H1 (cell line): ENCODE results near the gene MACROD1. TPM values are rescaled to one million over a fixed set of nuclear protein-coding genes. Genes with fewer than 3 reads are reported as not detected.

ENCODE experiments used
- CTCF ChIA-PET: fragments of 300-600 bp; sonication (Branson Sonifier 250); formaldehyde crosslinking; loops from one replicate; lab custom pipeline; 2021; ENCODE audit not compliant: partially characterized antibody; lab: Charles Lee
- POLR2A ChIA-PET: fragments of 300-600 bp; sonication (Branson Sonifier 250); formaldehyde crosslinking; loops from one replicate; lab custom pipeline; 2021; ENCODE audit warnings: inconsistent platforms; ENCODE audit not compliant: partially characterized antibody; lab: Charles Lee
- DNase-seq, 2 experiments: peaks; one replicate each; pipeline versions ENCODE4 v3.0.0 to v3.0.0-alpha.2; 2010 to 2022; ENCODE audit warnings: low spot score in 2 of 2, low read depth in 1 of 2, mixed read lengths in 1 of 2
- FAIRE-seq: peaks from 2 replicates; lab custom pipeline; 2011; peaks lifted over from hg19 to GRCh38; lab: Jason Lieb, UNC
- H2AFZ ChIP-seq: 2 replicates; pipeline ENCODE4 v1.8.1; 2012; ENCODE audit warnings: low read length, inconsistent platforms
- H2AK5ac ChIP-seq: 2 replicates; pipeline ENCODE4 v1.6.1; 2013; ENCODE audit warnings: low read depth, low read length
- H2BK120ac ChIP-seq: replicated peaks from 2 replicates; pipeline ENCODE3; 2013; ENCODE audit warnings: low read depth, low read length, inconsistent platforms
- H2BK12ac ChIP-seq: 2 replicates; pipeline ENCODE4 v1.6.1; 2013; ENCODE audit warnings: low read depth, low read length
- H2BK15ac ChIP-seq: 2 replicates; pipeline ENCODE4 v1.6.1; 2013; ENCODE audit warnings: low read length
- H2BK20ac ChIP-seq: 2 replicates; pipeline ENCODE4 v1.6.1; 2013; ENCODE audit warnings: low read length
- H2BK5ac ChIP-seq: 2 replicates; pipeline ENCODE4 v1.6.1; 2013; ENCODE audit warnings: low read depth, low read length
- H3K14ac ChIP-seq: 2 replicates; pipeline ENCODE4 v1.6.1; 2013; ENCODE audit warnings: inconsistent platforms; ENCODE audit not compliant: insufficient read length
- H3K18ac ChIP-seq: 2 replicates; pipeline ENCODE4 v1.6.1; 2013; ENCODE audit warnings: low read length; ENCODE audit errors: extremely low read depth
- H3K23ac ChIP-seq: 2 replicates; pipeline ENCODE4 v1.6.1; 2013; ENCODE audit warnings: inconsistent platforms; ENCODE audit not compliant: insufficient read length
- H3K23me2 ChIP-seq: 2 replicates; pipeline ENCODE4 v1.6.1; 2013; ENCODE audit warnings: low read depth, low read length
- H3K27ac ChIP-seq: 2 replicates; pipeline ENCODE4 v1.6.1; 2011; ENCODE audit warnings: low read depth, low read length, inconsistent platforms
- H3K27me3 ChIP-seq, 4 experiments: replicated peaks in 1 of 4; 1 replicate in 1 of 4; 2 replicates in 3 of 4; pipeline versions ENCODE4 v1.6.1 to v1.8.1; 2011 to 2013; ENCODE audit warnings: low read length in 3 of 4, mild to moderate bottlenecking in 3 of 4, inconsistent platforms in 2 of 4, mixed read lengths in 2 of 4, moderate library complexity in 1 of 4; ENCODE audit not compliant: control insufficient read depth in 3 of 4, insufficient read depth in 3 of 4; ENCODE audit errors: extremely low read depth in 1 of 4
- H3K36me3 ChIP-seq, 4 experiments: 2 replicates each; pipeline versions ENCODE4 v1.6.1 to v1.8.1; 2011 to 2013; ENCODE audit warnings: mild to moderate bottlenecking in 4 of 4, low read length in 3 of 4, moderate library complexity in 2 of 4, control low read depth in 1 of 4, inconsistent platforms in 1 of 4; ENCODE audit not compliant: insufficient read depth in 4 of 4, control insufficient read depth in 2 of 4
- H3K4ac ChIP-seq: replicated peaks from 2 replicates; pipeline ENCODE3; 2013; ENCODE audit warnings: low read length, low read depth, mixed read lengths, inconsistent platforms; ENCODE audit not compliant: insufficient read length
- H3K4me1 ChIP-seq, 4 experiments: replicated peaks in 1 of 4; 1 replicate in 1 of 4; 2 replicates in 3 of 4; pipeline versions ENCODE4 v1.6.1 to v1.8.1; 2011 to 2013; ENCODE audit warnings: low read length in 3 of 4, inconsistent platforms in 2 of 4, mixed read lengths in 1 of 4; ENCODE audit not compliant: insufficient read depth in 4 of 4, control insufficient read depth in 3 of 4
- H3K4me2 ChIP-seq, 2 experiments: 2 replicates each; pipeline versions ENCODE4 v1.6.1 to v1.8.1; 2011 to 2013; ENCODE audit warnings: low read depth in 2 of 2, low read length in 2 of 2, control low read depth in 1 of 2, inconsistent platforms in 1 of 2, mild to moderate bottlenecking in 1 of 2; ENCODE audit not compliant: insufficient read depth in 1 of 2
- H3K4me3 ChIP-seq, 4 experiments: fragments of 200-600, 300-600 bp in 1 of 4; sonication (generic), shearing (Covaris generic), sonication (Bioruptor Twin) in 1 of 4; 2 replicates each; pipeline versions ENCODE4 v1.5.1 to v1.8.1; 2011 to 2016; ENCODE audit warnings: low read length in 4 of 4, low read depth in 3 of 4, control low read depth in 2 of 4, inconsistent platforms in 2 of 4, mild to moderate bottlenecking in 2 of 4, mixed read lengths in 1 of 4, moderate library complexity in 1 of 4; ENCODE audit not compliant: insufficient read depth in 2 of 4; ENCODE audit errors: extremely low read depth in 1 of 4
- H3K56ac ChIP-seq: replicated peaks from 2 replicates; pipeline ENCODE3; 2013; ENCODE audit warnings: low read depth, mild to moderate bottlenecking, mixed read lengths, low read length, inconsistent platforms; ENCODE audit not compliant: insufficient read length
- H3K79me1 ChIP-seq: 2 replicates; pipeline ENCODE4 v1.6.1; 2013; ENCODE audit warnings: low read depth, low read length, control low read depth
- H3K79me2 ChIP-seq, 2 experiments: 2 replicates each; pipeline versions ENCODE4 v1.6.1 to v1.8.1; 2012 to 2013; ENCODE audit warnings: low read length in 2 of 2, mild to moderate bottlenecking in 2 of 2, inconsistent platforms in 1 of 2; ENCODE audit not compliant: insufficient read depth in 2 of 2, control insufficient read depth in 1 of 2
- H3K9ac ChIP-seq, 4 experiments: replicated peaks in 1 of 4; 1 replicate in 1 of 4; 2 replicates in 3 of 4; pipeline versions ENCODE4 v1.6.1 to v1.8.1; 2011 to 2013; ENCODE audit warnings: low read depth in 3 of 4, low read length in 3 of 4, control low read depth in 2 of 4, mild to moderate bottlenecking in 2 of 4, moderate library complexity in 2 of 4, inconsistent platforms in 1 of 4; ENCODE audit errors: extremely low read depth in 1 of 4
- H3K9me3 ChIP-seq, 2 experiments: 2 replicates each; pipeline versions ENCODE4 v1.6.1 to v1.8.1; 2012 to 2013; ENCODE audit warnings: mild to moderate bottlenecking in 2 of 2, moderate library complexity in 2 of 2, control low read depth in 1 of 2, inconsistent platforms in 1 of 2, low read depth in 1 of 2, low read length in 1 of 2, mixed read lengths in 1 of 2; ENCODE audit not compliant: insufficient read depth in 2 of 2
- H4K20me1 ChIP-seq, 2 experiments: replicated peaks in 1 of 2; 2 replicates each; pipeline versions ENCODE3 to v1.8.1; 2011 to 2013; ENCODE audit warnings: inconsistent platforms in 2 of 2, low read length in 2 of 2, mild to moderate bottlenecking in 1 of 2; ENCODE audit not compliant: insufficient read depth in 2 of 2, control insufficient read depth in 1 of 2
- H4K5ac ChIP-seq: 2 replicates; pipeline ENCODE4 v1.6.1; 2013; ENCODE audit warnings: low read length, low read depth, mixed read lengths, inconsistent platforms; ENCODE audit not compliant: insufficient read length
- H4K8ac ChIP-seq: 2 replicates; pipeline ENCODE4 v1.8.0; 2013; ENCODE audit warnings: mild to moderate bottlenecking, moderate library complexity, low read length, inconsistent platforms; ENCODE audit not compliant: insufficient read depth; ENCODE audit errors: extremely low read depth
- H4K91ac ChIP-seq: replicated peaks from 2 replicates; pipeline ENCODE3; 2013; ENCODE audit warnings: low read length, mixed read lengths, inconsistent platforms; ENCODE audit not compliant: insufficient read length
- ATF2 ChIP-seq: IDR thresholded peaks from 2 replicates; pipeline ENCODE4 v1.6.1; 2012; ENCODE audit warnings: low read length, inconsistent platforms
- GABPA ChIP-seq: IDR thresholded peaks from 2 replicates; pipeline ENCODE4 v1.6.1; 2011; ENCODE audit warnings: mild to moderate bottlenecking, low read length, moderate library complexity, borderline replicate concordance; ENCODE audit not compliant: insufficient read depth
- NRF1 ChIP-seq: IDR thresholded peaks from 2 replicates; pipeline ENCODE4 v1.6.1; 2011; ENCODE audit warnings: mild to moderate bottlenecking, low read depth, low read length, improper control_type of control experiment
- RFX5 ChIP-seq: IDR thresholded peaks from 2 replicates; pipeline ENCODE4 v1.6.1; 2011; ENCODE audit warnings: low read depth, low read length, improper control_type of control experiment, borderline replicate concordance
- WGBS, 2 experiments: shearing (Covaris generic) in 1 of 2; methylation state at CpG; one replicate each; pipeline versions ENCODE4 v1.1.6 to v1.1.7; 2013 to 2015; ENCODE audit warnings: low lambda C conversion rate in 2 of 2, mixed read lengths in 2 of 2, inconsistent platforms in 1 of 2, low coverage in 1 of 2, missing lambda C conversion rate in 1 of 2; ENCODE audit not compliant: insufficient replicate concordance in 2 of 2, insufficient coverage in 1 of 2, insufficient read length in 1 of 2; ENCODE audit errors: extremely low coverage in 1 of 2, missing lambda C conversion rate in 1 of 2; 5-methylcytosine and 5-hydroxymethylcytosine counted together
- polyA plus RNA-seq, 7 experiments: library from polyadenylated mRNA; depleted of rRNA in 3 of 7; stranded (reverse) in 5 of 7; unstranded in 2 of 7; fragments of >200 nt in 5 of 7; fragments of 200-250 nt in 2 of 7; gene quantifications; 1 replicate in 5 of 7; 2 replicates in 1 of 7; 4 replicates in 1 of 7; pipeline versions ENCODE4 v1.2.1 to v1.2.3, GENCODE V29; 2011 to 2013; ENCODE audit warnings: missing spikeins in 2 of 7, mixed read lengths in 2 of 7
- total RNA-seq: library from RNA; stranded (reverse); fragmentation: NEBNext Ultra II Directional; extraction: Animal tissue kit (Norgen Biotek cat#: 25700); gene quantifications from 2 replicates; pipeline ENCODE4 v1.2.1, GENCODE V29; 2021

The MACROD1 gene
- total and polyA plus RNA-seq, 2 of the 8 experiments (the other 6 are each of a cell fraction or from before 2014, with no cell fraction given) = 19.5 to 34.1 TPM

DNA sequence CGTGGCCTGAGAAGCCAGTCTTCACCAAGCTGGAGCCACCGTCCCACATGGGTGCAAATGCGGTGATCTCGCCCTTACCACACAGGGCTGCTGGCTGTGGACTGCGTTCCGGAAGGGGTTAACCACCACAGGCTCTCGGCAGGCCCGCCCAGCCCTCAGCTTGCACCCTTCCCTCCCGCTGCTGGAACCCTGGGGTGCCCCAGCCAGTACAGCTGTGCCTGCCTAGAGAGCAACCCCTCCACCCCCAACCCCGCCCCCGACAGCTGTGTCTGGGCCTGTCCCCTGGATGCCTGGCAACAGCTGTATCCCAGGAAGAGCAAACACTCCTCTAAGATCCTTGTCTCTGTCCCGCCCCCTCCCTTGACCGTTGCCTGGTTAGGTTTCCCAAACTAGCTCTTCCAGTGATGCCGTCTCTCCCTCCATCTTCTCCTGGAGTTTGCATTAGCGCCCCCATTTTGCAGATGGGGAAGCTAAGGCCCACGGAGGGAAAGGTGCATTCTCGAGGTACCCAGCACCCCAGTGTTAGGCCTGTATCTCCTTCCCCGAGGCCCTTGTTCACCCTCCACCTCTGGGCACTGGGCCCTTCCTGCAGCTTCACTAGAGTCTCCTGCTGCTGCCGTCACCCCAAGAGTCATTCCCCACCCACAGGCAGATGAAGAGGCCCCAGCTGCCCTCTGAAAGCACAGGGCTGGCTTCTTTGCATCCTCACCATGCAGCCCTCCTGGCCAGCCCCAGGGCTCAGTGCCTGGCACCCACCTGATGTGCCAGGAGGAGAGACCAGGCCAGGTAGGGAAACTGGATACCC lies 204.1 kb downstream of the MACROD1 start:
- Histone ChIP-seq H3K18ac (no peak overlapping the region), H3K27ac (no peak overlapping the region), H3K4me3 (no peak overlapping the region), H3K56ac (no peak overlapping the region), H2BK20ac (no peak overlapping the region), H2BK12ac (no peak overlapping the region), H3K4me2 (no peak overlapping the region), H2BK120ac (no peak overlapping the region), H4K91ac (no peak overlapping the region), H2AK5ac (no peak overlapping the region), H3K36me3 (no peaks in the 10 kb centered on the region), H2AFZ (no peak overlapping the region), H3K23me2 (no peaks in the 10 kb centered on the region)
- POLR2A ChIA-PET = interaction anchor here (0.7 to 5.4 kb wide), 12 partner anchors 9 to 223 kb away, joined by 3 to 31 read pairs (median 5); partner anchors contain the start of genes COX8A and RCOR2
- TF ChIP-seq ATF2 = no peak
- no peak for TF ChIP-seq GABPA
- TF ChIP-seq NRF1 = no peak
- no peak for TF ChIP-seq RFX5
- TF ChIP-seq, all 59 proteins: peak for 0
- Histone ChIP-seq H3K23ac (no peak overlapping the region), H3K4ac (no peak overlapping the region), H3K9ac (no peak overlapping the region), H2BK5ac (no peak overlapping the region), H2BK15ac (no peak overlapping the region), H4K8ac (peak overlapping the region; percentile 63; the same call in 1 of the 2 replicates), H3K79me2 (no peaks in the 10 kb centered on the region), H4K20me1 (peaks cover 0 to 3% of the 10 kb centered on the region in 2 experiments), H4K5ac (no peak overlapping the region), H3K9me3 (no peaks in the 10 kb centered on the region), H3K79me1 (no peaks in the 10 kb centered on the region), H3K4me1 (no peaks in the 10 kb centered on the region; a peak in 1 of 7 replicates), H3K27me3 (peaks cover 0 to 10% (median 0%) of the 10 kb centered on the region in 4 experiments; a peak in 2 of 7 replicates), H3K14ac (no peak overlapping the region)
- CTCF ChIA-PET = interaction anchor here (0.6 to 3.3 kb wide), 14 partner anchors 9 to 187 kb away, joined by 3 to 15 read pairs (median 4); partner anchors contain the start of gene COX8A
- WGBS, 2 experiments = 83% methylated on average over 19 of the region's 19 CpGs; no CpG with 5 or more reads in 1 of the 2 experiments
- FAIRE-seq = no peak
- no peak for DNase-seq
